ENCODE measurements around the gene FLCN.

DNA sequence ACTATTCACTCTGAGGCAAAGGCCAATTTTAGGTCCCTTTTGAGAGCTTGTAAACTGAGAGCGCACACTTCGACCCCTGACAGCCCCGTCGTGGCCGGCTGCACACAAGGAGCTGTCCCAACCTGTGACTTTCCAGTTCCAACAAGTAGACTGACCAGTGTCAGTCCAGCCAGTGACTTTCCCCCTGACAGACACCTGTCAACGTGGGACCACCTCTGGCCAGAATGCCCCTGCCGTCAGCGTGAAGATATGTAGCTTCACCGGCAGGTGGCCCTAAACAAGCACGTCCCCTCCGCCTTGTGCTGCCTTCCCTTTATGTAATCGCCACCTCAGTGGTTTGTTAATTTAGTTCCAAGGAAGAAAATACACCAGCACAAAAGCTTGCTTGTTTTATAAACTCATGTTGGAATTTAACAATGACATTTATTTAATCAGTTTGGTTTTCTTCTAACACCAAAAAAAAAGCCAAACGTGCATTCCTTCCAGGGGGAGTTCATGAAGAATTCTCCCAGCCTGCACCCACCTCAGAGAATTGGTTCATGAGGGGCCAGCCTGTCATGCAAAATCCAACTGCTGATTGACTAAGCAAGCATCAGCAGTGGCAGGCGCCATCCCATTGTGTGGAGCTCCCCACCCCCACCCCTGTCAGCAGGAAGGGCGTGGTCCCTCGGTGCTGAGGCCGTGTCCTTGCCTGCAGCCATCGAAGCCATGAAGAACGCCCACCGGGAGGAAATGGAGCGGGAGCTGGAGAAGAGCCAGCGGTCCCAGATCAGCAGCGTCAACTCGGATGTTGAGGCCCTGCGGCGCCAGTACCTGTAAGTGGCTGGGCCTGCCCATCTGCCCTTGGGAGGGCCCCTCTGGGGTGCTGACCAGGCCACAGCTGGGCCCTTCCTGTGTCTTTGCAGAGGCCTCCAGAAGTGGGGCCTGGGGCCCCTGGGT, 64.7 kb downstream of the FLCN start:
- TF ChIP-seq SUZ12 (IDR thresholded peaks at IDR 0.05; ENCODE audit: extremely low read depth, insufficient read depth, insufficient read length) (no peak), ZNF274 (IDR thresholded peaks at IDR 0.05; ENCODE audit: low read depth, low read length) (no peak), YY1 (IDR thresholded peaks at IDR 0.05; ENCODE audit: insufficient read depth, insufficient read length) (no peak)
